DOHH2 (cell line): ENCODE results near the gene FMNL2.

Source experiments
- EZH2phosphoT487 ChIP-seq: fragments of 200-600 bp; sonication (generic); IDR thresholded peaks from 2 replicates; pipeline ENCODE4 v1.6.1; 2017; ENCODE audit warnings: borderline replicate concordance, mild to moderate bottlenecking, antibody characterized with exemption, low read length, moderate library complexity, mixed read lengths
- TF ChIP-seq, protein P1 (sequence below): fragments of 200-600 bp; sonication (generic); IDR thresholded peaks from one replicate; pipeline ENCODE4 v1.5.1; 2014; ENCODE audit warnings: antibody characterized with exemption, mild to moderate bottlenecking, low read depth, low read length; ENCODE audit not compliant: poor library complexity, severe bottlenecking

DNA sequence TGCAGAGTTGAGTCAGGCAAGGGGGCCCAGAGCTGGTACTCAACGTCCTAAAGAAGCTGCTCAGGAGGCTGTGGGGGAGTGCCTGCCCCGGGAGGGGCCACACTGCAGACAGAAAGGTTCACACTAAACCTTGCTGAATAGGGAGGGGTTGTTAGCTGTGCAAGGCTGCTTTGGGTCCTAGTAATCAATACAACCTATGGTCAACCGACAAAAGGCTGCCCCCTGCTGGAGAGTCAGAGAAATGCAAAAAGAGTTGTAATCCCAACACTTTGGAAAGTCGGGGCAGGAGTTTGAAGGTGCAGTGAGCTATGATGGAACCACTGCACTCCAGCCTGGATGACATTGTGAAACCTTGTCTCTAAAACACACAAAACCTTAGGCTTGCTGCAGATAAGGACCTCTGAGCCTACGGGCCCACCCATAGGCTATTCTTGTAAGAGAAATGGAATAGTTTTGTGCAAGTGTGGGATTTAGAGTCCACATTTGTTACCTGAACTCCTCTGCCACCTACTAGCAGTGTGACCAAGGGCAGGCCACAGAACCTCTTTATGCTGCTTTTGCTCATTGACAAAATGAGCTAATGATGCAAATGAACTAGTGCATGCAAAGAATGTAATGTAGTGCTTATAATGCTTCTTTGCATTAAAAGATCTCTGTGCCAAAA is 300.8 kb downstream of the FMNL2 start:
- TF ChIP-seq, protein P1, sequence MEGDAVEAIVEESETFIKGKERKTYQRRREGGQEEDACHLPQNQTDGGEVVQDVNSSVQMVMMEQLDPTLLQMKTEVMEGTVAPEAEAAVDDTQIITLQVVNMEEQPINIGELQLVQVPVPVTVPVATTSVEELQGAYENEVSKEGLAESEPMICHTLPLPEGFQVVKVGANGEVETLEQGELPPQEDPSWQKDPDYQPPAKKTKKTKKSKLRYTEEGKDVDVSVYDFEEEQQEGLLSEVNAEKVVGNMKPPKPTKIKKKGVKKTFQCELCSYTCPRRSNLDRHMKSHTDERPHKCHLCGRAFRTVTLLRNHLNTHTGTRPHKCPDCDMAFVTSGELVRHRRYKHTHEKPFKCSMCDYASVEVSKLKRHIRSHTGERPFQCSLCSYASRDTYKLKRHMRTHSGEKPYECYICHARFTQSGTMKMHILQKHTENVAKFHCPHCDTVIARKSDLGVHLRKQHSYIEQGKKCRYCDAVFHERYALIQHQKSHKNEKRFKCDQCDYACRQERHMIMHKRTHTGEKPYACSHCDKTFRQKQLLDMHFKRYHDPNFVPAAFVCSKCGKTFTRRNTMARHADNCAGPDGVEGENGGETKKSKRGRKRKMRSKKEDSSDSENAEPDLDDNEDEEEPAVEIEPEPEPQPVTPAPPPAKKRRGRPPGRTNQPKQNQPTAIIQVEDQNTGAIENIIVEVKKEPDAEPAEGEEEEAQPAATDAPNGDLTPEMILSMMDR = peak; percentile 93
- no peak for TF ChIP-seq EZH2phosphoT487
